ENCODE data around the gene RTKN.

Gene RTKN

GRCh38 chr2:74440378-74441169, 1.2 kb downstream of the RTKN start:
- peak; percentile 41 for DNase-seq (ENCODE audit: low read depth)
- H3K4me3 ChIP-seq (ENCODE audit: low read depth, low read length), result peak overlapping the region; percentile 61

- peak; percentile 52 for DNase-seq (ENCODE audit: low read depth)
Measured at GRCh38 chr2:74439803-74440377, 1.8 kb downstream of the RTKN start.

GRCh38 chr2:74439373-74439772, 2.4 kb downstream of the RTKN start:
- H3K4me3 ChIP-seq (ENCODE audit: low read depth, low read length), result peak overlapping the region; percentile 61
- no peak for DNase-seq (ENCODE audit: low read depth)

More at GRCh38 chr2:74439803-74440377, 1.8 kb downstream of the RTKN start:
- H3K4me3 ChIP-seq (ENCODE audit: low read depth, low read length), result peak overlapping the region; percentile 61

GRCh38 chr2:74438248-74438647, 3.5 kb downstream of the RTKN start:
- no peak for DNase-seq (ENCODE audit: low read depth)

GRCh38 chr2:74436848-74437695, 4.7 kb downstream of the RTKN start:
- DNase-seq (ENCODE audit: low read depth), result no peak
- H3K4me3 ChIP-seq (ENCODE audit: low read depth, low read length), result no peak overlapping the region

More at GRCh38 chr2:74438248-74438647, 3.5 kb downstream of the RTKN start:
- peak overlapping the region; percentile 20 for H3K4me3 ChIP-seq (ENCODE audit: low read depth, low read length)

- no peak for DNase-seq (ENCODE audit: low read depth)
- H3K4me3 ChIP-seq (ENCODE audit: low read depth, low read length), result no peak overlapping the region
Measured at GRCh38 chr2:74436111-74436805, 5.5 kb downstream of the RTKN start.

- H3K4me3 ChIP-seq (ENCODE audit: low read depth, low read length), result no peak overlapping the region
- no peak for DNase-seq (ENCODE audit: low read depth)
Measured at GRCh38 chr2:74430502-74430901, 11.2 kb downstream of the RTKN start.

GRCh38 chr2:74429487-74430451, 12.0 kb downstream of the RTKN start:
- DNase-seq (ENCODE audit: low read depth), result no peak
- H3K4me3 ChIP-seq (ENCODE audit: low read depth, low read length), result no peak overlapping the region

GRCh38 chr2:74428675-74429074, 13.1 kb downstream of the RTKN start:
- no peak for DNase-seq (ENCODE audit: low read depth)
- H3K4me3 ChIP-seq (ENCODE audit: low read depth, low read length), result no peak overlapping the region

GRCh38 chr2:74427551-74427950, 14.2 kb downstream of the RTKN start:
- DNase-seq (ENCODE audit: low read depth), result no peak
- no peak overlapping the region for H3K4me3 ChIP-seq (ENCODE audit: low read depth, low read length)

GRCh38 chr2:74426181-74426758, 15.5 kb downstream of the RTKN start:
- no peak for DNase-seq (ENCODE audit: low read depth)
- H3K4me3 ChIP-seq (ENCODE audit: low read depth, low read length), result no peak overlapping the region

GRCh38 chr2:74425523-74425922, 16.2 kb downstream of the RTKN start:
- DNase-seq (ENCODE audit: low read depth), result no peak
- no peak overlapping the region for H3K4me3 ChIP-seq (ENCODE audit: low read depth, low read length)

- H3K4me3 ChIP-seq (ENCODE audit: low read depth, low read length), result no peak overlapping the region
- DNase-seq (ENCODE audit: low read depth), result no peak
Measured at GRCh38 chr2:74424995-74425406, 16.7 kb downstream of the RTKN start.

- H3K4me3 ChIP-seq (ENCODE audit: low read depth, low read length), result no peak overlapping the region
- DNase-seq (ENCODE audit: low read depth), result no peak
Measured at GRCh38 chr2:74424139-74424992, 17.4 kb downstream of the RTKN start.

GRCh38 chr2:74423231-74424095, 18.3 kb downstream of the RTKN start:
- no peak overlapping the region for H3K4me3 ChIP-seq (ENCODE audit: low read depth, low read length)
- DNase-seq (ENCODE audit: low read depth), result no peak

- peak within 1 kb of the TSS; percentile 82 for H3K4me3 ChIP-seq (ENCODE audit: low read depth, low read length)
- DNase-seq (ENCODE audit: low read depth), result peak; percentile 55
Measured at GRCh38 chr2:74421221-74421870, 20.4 kb downstream of the RTKN start, which contains the start of the genes C2orf81 and WDR54. TSS of gene C2orf81 (minus strand) at chr2:74421619. CDS start at chr2:74421560, 59 bp downstream. TSS of gene WDR54 (plus strand) at chr2:74421730. CDS start at chr2:74422154, 424 bp downstream.

Measured in skeletal muscle cell (primary cell).